HG03025 (cell line): ENCODE results near the gene SERTAD3.
"Not testable (repeated sequence)": the region's sequence is repeated elsewhere in the genome, so short reads cannot be mapped to it uniquely, and the experiment has no call there.

Experiments
- ATAC-seq: cut with Tn5 transposase; IDR thresholded peaks from one replicate; pipeline ENCODE4 v1.9.1; 2021; ENCODE audit warnings: mild to moderate bottlenecking, moderate library complexity; ENCODE audit not compliant: unreplicated experiment, low FRiP score

The SERTAD3 gene, protein sequence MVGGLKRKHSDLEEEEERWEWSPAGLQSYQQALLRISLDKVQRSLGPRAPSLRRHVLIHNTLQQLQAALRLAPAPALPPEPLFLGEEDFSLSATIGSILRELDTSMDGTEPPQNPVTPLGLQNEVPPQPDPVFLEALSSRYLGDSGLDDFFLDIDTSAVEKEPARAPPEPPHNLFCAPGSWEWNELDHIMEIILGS

DNA sequence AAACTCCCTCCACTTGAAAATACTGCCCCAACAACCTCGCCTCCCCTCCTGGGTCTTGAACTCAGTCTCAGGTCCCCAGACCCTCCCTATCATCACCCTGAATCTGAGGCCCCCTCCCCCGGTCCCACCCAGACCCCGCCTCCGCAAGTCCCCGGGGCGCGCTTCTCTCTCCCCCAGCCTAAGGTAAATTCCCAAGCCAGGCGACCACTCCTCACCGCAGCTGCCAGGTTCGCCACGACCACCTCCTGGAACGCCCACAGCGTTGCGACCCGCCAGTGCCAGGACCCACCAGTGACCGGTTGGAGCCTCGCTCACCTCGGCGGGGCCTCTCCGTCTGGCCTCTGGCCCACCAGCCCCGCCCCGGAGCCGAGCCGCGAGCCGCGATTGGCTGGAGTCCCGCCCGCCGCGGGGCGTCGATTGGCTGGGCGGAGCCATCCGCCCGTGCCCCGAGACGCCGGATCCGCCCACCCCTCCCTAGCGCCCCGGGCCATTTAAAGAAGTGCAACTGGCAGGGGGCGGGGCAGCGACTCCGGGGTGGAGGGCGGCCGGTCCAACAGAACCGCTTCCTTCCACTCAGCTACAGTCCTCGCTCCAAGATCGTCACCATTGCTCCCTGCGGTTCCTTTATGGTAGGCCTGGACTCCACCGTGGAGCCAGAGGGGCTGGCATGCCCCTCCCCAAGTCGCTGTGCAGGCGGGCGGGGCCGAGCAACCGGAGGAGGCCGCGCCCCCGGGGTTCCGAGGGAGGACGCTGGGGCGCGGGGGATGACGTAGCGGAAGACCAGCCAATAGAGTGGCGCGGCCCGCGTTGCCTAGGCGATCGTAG lies at the start of gene SERTAD3:
Gene SERTAD3, minus strand, starts transcription at position 336 of the 825 bp plus-strand sequence. CDS start 2,255 bp downstream, outside the sequence.
- peak; percentile 57 for ATAC-seq

DNA sequence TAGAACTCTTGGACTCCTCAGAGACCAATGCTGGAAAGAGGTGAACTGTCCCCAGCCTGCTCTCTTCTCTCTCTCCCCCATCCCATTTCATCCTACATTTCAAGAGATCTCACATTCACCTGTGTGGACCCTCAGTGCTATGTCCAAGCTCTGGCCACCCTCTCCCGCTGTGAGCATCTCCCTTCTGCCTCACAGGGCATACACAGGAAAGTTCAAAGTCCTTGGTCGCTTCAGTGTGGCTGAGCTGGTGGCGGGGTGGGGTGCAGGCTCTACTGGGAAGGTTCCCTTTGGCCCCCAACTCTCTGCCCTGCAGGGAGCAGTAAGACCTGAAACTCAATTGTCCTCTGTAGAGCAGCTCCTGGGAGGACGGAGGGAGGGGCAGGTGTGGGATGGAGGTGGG lies 49.6 kb upstream of the SERTAD3 start:
- no peak for ATAC-seq

DNA sequence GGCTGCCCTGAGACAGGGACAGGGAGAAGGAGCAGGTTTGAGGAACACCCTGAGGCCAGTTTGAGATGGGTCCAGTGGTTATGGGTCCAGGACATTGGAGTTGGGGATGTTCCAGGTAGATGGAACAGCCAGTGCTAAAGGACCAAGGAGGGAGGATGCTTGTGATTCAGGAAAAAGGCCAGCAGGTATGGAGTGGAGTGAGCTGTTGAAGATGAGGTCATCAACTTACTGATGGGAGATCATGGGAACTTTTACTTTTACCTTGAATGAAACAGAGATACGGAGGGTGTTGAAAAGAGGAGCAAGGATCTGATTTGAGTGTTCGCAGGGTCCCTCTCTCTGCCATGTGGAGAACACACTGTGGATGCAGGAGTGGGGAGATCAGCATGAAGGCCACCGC lies 48.1 kb upstream of the SERTAD3 start:
- ATAC-seq: no peak

DNA sequence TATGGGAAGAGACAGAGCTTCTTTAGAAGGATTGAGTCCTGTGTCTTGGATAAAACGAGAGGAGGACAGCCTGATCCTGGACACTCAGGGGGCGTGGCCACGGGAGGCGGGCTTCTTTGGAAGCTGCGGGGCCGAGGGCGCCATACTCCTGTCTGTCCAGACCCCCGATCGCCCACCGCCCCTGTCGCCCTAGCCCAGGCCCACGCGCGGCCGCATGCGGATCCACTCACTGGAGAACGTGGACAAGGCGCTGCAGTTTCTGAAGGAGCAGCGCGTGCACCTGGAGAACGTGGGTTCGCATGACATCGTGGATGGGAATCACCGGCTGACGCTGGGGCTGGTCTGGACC lies 45.7 kb upstream of the SERTAD3 start:
- ATAC-seq: no peak

DNA sequence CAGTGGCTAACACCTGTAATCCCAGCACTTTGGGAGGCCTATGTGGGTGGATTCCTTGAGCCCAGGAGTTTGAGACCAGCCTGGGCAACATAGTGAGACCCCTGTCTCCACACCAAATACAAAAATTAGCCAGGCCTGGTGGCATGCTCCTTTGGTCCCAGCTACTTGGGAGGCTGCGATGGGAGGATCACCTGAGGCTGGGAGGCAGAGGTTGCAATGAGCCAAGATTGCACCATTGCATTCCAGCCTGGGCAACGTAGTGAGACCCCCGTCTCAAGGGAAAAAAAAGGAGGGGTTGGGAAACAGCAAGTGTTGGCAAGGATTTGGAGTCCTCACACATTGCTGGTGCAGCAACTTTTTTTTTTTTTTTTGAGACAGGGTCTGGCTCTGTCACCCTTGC lies 41.9 kb upstream of the SERTAD3 start:
- ATAC-seq: no peak

DNA sequence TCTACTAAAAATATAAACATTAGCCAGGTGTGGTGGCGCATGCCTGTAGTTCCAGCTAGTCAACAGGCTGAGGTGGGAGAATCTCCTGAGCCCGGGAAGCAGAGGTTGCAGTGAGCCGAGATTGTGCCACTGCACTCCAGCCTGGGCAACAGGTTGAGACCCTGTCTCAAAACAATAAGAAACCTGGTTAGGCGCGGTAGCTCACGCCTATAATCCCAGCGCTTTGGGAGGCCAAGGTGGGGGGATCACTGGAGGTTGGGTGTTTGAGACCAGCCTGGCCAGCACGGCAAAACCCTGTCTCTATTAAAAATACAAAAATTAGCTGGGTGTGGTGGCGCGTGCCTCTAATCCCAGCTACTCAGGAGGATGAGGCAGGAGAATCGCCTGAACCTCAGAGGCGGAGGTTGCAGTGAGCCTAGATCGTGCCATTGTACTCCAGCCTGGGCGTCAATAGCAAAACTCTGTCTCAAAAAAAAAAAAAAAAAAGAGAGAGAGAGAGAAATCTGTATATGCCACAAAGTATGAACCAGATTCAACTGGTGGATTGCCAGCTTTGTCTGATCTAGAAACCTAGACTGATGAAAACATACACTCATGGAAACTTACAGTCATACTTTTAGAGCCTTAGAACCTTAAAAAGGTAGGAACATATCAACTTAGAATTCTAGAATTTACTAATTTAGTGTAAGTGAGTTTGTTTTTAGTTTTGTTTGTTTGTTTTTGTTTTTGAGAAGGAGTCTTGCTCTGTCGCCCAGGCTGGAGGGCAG lies 31.9 kb upstream of the SERTAD3 start:
- not testable (repeated sequence) for ATAC-seq

DNA sequence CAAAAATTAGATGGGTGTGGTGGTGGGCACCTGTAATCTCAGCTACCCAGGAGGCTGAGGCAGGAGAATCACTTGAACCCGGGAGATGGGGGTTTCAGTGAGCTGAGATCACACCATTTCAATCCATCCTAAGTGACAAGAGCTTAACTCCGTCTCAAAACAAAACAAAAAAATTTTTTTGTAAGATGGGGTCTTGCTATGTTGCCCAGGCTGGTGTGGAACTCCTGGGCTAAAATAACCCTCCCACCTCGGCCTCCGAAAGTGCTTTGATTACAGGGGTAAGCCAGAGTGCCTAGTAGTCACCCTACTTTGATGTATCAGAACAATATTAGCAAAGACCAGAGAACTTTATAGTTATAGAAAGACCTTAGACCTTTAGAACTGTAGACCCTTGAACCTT lies 30.6 kb upstream of the SERTAD3 start:
- ATAC-seq: no peak

DNA sequence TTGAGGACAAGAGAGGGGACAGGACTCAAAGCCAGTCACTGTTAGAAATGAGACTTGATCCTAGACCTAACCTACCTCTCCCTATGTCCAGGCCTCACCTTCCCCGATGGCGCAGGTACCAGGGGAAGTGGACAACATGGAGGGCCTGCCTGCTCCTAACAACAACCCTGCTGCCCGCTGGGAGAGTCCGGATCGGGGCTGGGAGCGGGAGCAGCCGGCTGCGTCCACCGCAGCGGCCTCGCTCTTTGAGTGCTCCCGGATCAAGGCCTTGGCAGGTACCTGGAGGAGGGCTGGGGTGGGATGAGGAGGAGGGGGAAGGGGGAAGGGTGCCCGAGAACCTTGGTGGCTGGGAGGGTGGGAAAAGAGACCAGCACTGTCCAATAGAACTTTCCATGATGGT lies 28.4 kb upstream of the SERTAD3 start:
- ATAC-seq: no peak

DNA sequence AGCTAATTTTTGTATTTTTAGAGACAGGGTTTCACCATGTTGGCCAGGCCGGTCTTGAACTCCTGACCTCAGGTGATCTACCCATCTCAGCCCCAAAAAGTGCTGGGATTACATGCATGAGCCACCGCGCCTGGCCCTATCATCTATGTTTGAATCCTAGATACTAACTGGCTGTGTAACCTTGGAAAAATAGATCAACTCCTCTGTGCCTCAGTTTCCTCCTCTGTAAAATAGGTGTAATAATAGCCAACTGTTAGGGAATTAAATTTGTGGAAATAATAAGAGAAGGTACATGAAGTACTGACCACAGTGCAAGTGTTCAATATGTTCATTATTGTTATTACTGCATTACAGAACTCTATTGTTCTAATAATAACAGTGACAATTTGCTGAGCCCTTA lies 27.0 kb upstream of the SERTAD3 start:
- ATAC-seq: no peak

DNA sequence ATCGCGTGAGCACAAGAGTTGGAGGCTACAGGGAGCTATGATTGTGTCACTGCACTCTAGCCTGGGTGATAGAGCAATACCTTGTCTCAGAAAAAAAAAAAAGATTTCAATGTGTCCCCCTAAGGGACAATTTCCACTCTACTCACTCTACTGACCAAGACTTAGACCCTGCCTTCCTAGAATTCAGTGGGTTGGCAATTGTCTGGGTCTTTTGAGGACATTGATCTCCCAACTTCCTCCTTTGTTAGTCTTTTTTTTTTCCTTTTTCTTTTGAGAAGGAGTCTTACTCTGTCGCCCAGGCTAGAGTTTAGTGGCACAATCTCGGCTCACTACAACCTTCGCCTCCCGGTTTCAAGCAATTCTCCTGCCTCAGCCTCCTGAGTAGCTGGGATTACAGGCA lies 24.9 kb upstream of the SERTAD3 start:
- ATAC-seq: no peak

DNA sequence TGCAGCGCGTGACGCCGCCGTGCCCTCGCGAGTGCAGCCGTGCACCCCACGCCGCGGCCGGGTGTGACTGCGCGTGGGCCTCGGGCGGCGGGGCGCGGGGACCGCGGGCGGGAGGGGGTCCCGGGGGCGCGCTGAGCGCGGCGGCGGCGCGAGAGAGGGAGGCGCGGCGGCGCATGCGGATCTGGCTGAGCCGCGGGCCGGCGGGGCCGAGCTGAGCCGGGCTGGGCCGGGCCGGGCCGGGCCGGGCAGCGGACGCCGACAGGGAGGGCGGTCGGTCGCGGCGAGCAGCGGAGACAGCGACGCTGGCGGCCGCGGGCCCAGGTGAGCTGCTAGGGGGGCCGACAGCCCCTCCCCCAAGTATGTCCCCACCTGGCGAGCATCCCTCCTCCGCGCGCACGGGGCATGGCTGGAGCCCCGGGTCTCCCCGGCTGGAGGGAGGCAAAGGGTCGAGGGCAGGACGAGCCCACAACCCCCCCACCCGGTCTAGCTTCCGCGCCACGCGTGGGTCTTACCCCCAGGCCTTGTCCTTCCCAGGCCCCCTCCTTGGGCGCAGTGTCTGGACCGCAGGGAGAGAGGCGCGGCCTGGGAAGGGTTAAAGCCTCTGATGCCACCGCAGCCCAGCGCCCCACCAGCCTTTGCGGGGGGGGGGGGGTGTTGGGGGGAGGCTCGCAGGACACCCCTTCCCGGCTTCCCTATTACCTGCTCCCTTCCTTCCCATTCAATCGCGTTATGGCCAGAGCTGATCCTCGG lies 23.0 kb upstream of the SERTAD3 start, which contains the start of gene SPTBN4:
Gene SPTBN4, plus strand, starts transcription at position 17 of the 750 bp plus-strand sequence. CDS start 5,621 bp downstream, outside the sequence.
- ATAC-seq: no peak

DNA sequence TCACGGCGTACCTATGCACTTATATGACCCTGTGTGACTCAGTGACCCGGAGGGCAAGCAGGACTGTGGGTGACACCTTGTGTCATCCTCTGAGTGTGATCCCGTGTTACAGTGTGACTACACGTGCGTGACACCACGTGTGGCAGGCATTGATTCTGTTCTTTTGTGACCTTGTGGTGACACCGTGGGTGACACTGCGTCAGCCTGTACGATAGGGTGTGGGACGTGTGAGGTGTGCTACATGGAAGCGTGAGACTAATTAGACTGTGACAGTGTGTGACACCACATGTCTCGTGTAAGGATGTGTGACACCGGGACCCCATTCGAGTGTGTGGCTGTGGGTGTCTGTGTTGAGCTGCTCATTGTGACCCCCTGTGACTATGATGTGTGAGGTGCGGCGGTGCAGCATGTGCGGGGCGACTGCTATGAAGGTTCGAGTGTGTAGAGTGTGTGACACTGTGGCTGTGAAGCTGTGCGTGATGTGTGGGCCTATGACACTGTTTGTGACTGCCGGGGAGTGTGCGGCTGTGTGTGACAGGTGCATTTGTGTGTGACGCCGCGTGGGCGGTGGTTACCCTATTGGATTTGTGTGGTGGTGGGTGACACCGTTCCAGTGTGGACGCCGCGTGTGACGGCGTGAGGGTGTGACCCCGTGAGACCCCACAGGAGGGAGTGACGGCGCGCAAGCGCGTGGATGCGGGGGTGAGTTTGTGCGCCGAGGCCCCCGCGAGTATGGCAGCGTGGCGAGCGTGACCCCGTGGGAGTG lies 22.3 kb upstream of the SERTAD3 start:
- peak; percentile 24 for ATAC-seq

DNA sequence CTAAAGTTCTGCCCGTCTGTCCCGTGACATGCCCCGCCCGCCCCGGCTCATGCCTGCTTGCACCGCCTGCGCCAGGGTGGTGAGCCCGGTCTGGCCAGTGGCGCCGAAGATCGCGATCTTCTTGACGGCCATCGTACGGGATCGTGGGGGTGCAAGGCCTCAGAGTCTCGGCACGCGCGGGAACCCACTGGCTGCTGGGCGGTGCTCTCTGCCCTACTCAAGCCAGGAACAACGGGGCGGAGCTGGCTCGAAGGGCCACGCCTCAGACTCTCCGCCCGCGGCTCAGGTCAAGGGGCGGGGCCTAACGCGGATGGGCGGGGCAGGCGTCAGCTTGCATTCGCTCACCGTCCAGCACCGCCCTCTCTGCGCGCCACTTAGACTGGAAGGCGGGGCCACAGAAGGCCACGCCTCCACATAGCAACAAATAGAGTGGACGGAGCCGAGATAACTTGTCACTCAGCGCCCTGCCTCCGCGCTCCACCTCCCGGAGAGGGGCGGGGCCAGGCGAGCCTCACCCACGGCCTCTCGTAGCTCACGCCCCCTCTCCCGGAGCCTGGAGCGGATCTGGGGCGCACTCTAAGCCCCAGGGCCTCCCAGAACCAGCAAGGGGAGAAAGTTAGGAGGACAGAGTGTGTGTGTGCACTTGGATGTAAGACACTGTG lies 21.6 kb upstream of the SERTAD3 start, which contains the start of gene BLVRB:
Gene BLVRB, minus strand, starts transcription at position 189 of the 662 bp plus-strand sequence. Its CDS starts 57 bp downstream, at position 132.
- peak; percentile 77 for ATAC-seq

DNA sequence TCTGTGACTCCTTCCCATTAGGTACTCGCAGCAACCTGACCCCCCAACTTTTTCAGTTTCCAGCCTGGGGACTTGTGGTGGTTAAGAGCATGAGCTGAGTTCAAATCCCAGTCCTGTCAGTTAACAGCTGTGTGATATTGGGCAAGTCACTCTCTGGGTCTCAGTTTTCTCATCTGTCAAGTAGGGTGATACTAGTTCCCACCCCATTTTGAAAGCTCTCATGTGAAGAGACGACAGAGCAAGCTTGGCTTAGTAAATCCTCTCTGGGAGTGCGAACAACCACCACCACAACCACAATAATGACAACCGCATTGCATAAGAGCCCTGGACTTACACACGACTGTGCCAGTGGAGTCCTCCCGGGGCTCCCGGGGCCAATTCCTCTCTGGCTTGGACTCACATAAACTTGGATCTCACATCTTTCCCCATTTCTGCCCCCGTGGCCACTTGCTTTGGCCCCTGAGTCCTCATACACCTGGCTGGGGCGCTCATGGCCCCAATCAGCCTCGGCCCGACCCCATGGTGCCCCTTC lies 21.0 kb upstream of the SERTAD3 start:
- no peak for ATAC-seq

DNA sequence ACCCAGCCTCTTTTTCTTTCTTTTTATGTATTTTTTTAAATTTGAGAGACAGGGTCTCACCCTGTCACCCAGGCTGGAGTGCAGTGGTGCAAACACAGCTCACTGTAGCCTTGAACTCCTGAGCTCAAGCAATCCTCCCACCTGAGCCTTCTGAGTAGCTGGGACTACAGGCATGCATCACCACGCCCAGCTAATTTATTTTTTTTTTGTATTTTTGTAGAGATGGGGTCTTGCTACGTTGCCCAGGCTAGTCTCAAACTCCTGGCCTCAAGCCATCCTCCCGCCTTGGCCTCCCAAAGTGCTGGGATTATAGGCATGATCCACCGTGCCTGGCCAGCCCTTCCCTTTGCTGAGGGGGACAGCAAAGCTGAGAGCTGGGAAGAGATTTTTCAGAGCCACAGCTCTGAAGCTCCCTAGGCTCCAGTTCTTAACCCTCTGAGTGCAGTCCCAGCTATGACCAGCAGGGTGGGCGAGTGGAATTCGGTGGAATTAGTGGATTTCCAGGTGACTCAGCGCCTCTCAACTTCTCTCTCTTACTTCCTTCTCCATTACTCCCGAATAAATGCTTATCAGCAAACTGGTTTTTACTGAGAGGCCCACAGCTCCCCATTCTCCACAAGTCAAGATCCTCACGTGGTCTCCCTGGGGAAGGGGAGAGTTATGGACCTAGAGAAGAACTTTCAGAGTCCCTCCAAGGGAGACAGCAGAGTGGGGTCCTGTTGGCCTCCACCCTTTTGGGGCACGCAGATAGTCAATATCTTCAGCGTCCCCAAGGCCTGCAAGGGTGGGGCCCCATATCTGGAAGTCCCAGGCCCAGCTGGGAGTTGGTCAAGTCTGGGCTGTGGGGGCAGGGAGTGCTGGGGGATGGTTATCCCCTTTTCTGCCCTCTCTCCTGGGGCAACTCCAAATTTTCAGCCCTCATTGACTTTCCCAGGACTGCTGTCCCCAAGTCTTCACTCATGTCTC lies 20.2 kb upstream of the SERTAD3 start:
- no peak for ATAC-seq

DNA sequence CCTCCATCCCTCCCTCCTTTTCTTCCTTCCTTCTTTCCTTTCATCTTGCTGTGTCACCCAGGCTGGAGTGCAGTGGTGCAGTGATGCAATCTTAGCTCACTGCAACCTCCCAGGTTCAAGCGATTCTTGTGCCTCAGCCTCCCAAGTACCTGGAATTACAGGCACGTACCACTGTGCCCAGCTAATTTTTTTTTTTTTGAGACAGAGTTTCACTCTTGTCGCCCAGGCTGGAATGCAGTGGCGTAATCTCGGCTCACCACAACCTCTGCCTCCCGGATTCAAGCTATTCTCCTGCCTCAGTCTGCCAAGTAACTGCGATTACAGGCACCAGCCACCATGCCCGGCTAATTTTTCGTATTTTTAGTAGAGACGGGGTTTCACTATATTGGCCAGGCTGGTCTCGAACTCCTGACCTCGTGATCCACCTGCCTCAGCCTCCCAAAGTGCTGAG lies 19.5 kb upstream of the SERTAD3 start:
- not testable (repeated sequence) for ATAC-seq

DNA sequence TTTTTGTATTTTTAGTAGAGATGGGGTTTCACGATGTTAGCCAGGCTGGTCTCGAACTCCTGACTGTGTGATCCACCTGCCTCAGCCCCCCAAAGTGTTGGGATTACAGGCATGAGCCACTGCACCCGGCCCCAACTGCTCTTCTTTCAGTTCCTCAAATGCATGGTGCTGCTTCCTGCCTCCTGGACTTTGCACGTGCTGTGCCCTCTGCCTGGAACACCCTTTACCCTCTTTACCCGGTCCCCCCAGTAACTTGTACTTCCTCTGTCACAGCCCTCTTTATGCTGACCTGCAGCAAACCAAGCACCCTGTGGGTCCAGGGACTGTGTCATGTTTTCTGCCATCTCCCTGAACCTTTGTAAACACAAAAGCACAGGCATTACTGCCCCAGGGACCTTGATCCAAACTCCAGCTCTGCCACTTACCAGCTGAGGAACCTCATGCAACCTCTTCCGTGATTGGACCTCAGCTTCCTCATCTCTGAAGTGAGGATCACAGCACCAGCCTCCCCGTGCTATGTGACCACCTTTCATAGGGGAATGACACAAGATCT lies 17.6 kb upstream of the SERTAD3 start:
- ATAC-seq: no peak
